CD4-positive, alpha-beta T cell treated with Interleukin-15 for 1 hour (primary cell): ENCODE measurements around the gene SPDEF.

ENCODE experiments used
- DNase-seq: peaks from one replicate; pipeline ENCODE4 v3.0.0-alpha.2; 2020

SPDEF gene

GRCh38 chr6:34562350-34562749, 6.2 kb upstream of the SPDEF start:
- DNase-seq = no peak

- DNase-seq = no peak
These were observed 5.0 kb upstream of the SPDEF start for GRCh38 chr6:34561227-34561530.

GRCh38 chr6:34560366-34561226, 4.5 kb upstream of the SPDEF start:
- DNase-seq = no peak

GRCh38 chr6:34559651-34560365, 3.7 kb upstream of the SPDEF start:
- DNase-seq = no peak

- no peak for DNase-seq
These were observed 2.1 kb upstream of the SPDEF start for GRCh38 chr6:34558172-34558714.

- DNase-seq = no peak
These were observed 1.1 kb upstream of the SPDEF start for GRCh38 chr6:34557228-34557627.

- no peak for DNase-seq
These were observed 364 bp upstream of the SPDEF start for GRCh38 chr6:34556493-34556892.

- no peak for DNase-seq
These were observed 801 bp downstream of the SPDEF start for GRCh38 chr6:34555328-34555727.

- no peak for DNase-seq
These were observed 1.2 kb downstream of the SPDEF start for GRCh38 chr6:34555007-34555322.

- no peak for DNase-seq
These were observed 1.7 kb downstream of the SPDEF start for GRCh38 chr6:34554291-34555006.

GRCh38 chr6:34553750-34554149, 2.4 kb downstream of the SPDEF start:
- DNase-seq = no peak

GRCh38 chr6:34553146-34553545, 3.0 kb downstream of the SPDEF start:
- no peak for DNase-seq

GRCh38 chr6:34552620-34553019, 3.5 kb downstream of the SPDEF start:
- DNase-seq = no peak

- no peak for DNase-seq
These were observed 4.4 kb downstream of the SPDEF start for GRCh38 chr6:34551720-34552119.

- DNase-seq = no peak
These were observed 6.3 kb downstream of the SPDEF start for GRCh38 chr6:34549804-34550202.

- no peak for DNase-seq
These were observed 6.9 kb downstream of the SPDEF start for GRCh38 chr6:34549026-34549803.

GRCh38 chr6:34547701-34548644, 8.2 kb downstream of the SPDEF start:
- no peak for DNase-seq

- no peak for DNase-seq
These were observed 9.4 kb downstream of the SPDEF start for GRCh38 chr6:34546551-34547321.

- DNase-seq = no peak
These were observed 11.2 kb downstream of the SPDEF start for GRCh38 chr6:34544776-34545471.

GRCh38 chr6:34544052-34544604, 12.0 kb downstream of the SPDEF start:
- no peak for DNase-seq
